Fibroblast of mammary gland (primary cell): ENCODE results near the gene ANKRD62.

Source experiments
- DNase-seq: peaks from one replicate; pipeline ENCODE4 v3.0.0-alpha.2; 2010; ENCODE audit warnings: low read depth
- H3K4me3 ChIP-seq: 2 replicates; pipeline ENCODE4 v1.5.1; 2011; ENCODE audit warnings: low read depth, mild to moderate bottlenecking, low read length, moderate library complexity; ENCODE audit not compliant: control insufficient read depth
- CTCF ChIP-seq: conservative IDR thresholded peaks from 2 replicates; pipeline ENCODE4 v1.5.1; 2011; ENCODE audit warnings: low read depth, low read length, inconsistent platforms; ENCODE audit not compliant: control insufficient read depth, insufficient read depth

ANKRD62 gene

GRCh38 chr18:12099160-12099559 lies 5.5 kb downstream of the ANKRD62 start:
- no peak for DNase-seq
- H3K4me3 ChIP-seq = no peak overlapping the region
- no peak for TF ChIP-seq CTCF

- no peak for DNase-seq
- no peak for TF ChIP-seq CTCF
- no peak overlapping the region for H3K4me3 ChIP-seq
Measured at GRCh38 chr18:12101266-12101665, 7.6 kb downstream of the ANKRD62 start.

GRCh38 chr18:12102136-12102842 lies 8.6 kb downstream of the ANKRD62 start:
- no peak for TF ChIP-seq CTCF
- DNase-seq = no peak
- no peak overlapping the region for H3K4me3 ChIP-seq

GRCh38 chr18:12106471-12106870 lies 12.8 kb downstream of the ANKRD62 start:
- TF ChIP-seq CTCF = no peak
- no peak overlapping the region for H3K4me3 ChIP-seq
- no peak for DNase-seq

GRCh38 chr18:12109836-12110235 lies 16.2 kb downstream of the ANKRD62 start:
- TF ChIP-seq CTCF = no peak
- H3K4me3 ChIP-seq = no peak overlapping the region
- DNase-seq = no peak

- no peak for TF ChIP-seq CTCF
- DNase-seq = no peak
- H3K4me3 ChIP-seq = no peak overlapping the region
Measured at GRCh38 chr18:12113999-12114646, 20.5 kb downstream of the ANKRD62 start.
